ENCODE measurements around the gene PRAC1.

The PRAC1 gene

GRCh38 chr17:48692049-48692448 lies 30.3 kb downstream of the PRAC1 start:
- DNase-seq: no peak

- no peak for DNase-seq
Measured at GRCh38 chr17:48690655-48691054, 31.7 kb downstream of the PRAC1 start.

DNA sequence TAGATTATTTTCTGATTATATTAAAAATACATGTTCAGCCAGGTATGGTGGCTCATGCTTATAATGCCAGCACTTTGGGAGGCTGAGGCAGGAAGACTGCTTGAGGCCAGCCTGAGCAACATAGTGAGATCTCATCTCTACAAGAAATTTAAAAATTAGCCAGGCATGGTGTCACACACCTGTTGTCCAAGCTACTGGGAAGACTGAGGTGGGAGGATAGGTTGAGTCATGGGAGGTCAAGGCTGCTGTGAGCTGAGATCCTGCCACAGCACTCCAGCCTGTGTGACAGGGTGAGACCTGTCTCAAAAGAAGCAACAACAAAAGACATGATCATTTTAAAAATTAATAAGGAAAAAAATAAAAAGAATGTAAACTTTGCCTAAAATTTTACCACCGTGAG lies 40.7 kb downstream of the PRAC1 start:
- no peak for DNase-seq

GRCh38 chr17:48679385-48680096 lies 42.8 kb downstream of the PRAC1 start:
- no peak for DNase-seq

GRCh38 chr17:48678141-48678971 lies 44.0 kb downstream of the PRAC1 start:
- peak; percentile 52 for DNase-seq

DNA sequence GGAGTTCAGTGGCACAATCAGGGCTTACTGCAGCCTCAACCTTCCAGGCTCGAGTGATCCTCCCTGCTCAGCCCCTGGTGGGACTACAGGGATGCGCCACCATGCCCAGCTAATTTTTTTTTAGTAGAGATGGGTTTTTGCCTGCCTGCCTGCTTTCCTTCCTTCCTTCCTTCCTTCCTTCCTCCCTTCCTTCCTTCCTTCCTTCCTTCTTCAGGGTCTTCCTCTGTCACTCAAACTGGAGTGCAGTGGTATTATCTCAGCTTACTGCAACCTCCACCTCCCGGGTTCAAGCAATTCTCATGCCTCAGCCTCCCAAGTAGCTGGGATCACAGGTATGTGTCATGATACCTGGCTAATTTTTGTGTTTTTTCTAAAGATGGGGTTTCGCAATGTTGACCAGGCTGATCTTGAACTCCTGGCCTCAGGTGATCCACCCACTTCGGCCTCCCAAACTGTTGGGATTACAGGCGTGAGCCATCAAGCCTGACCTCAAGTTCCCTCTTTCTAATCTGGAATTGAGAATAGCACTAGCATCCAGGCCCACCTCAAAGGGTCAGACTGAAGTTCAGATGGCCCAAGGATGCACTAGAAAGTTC lies 45.3 kb downstream of the PRAC1 start:
- DNase-seq: no peak

GRCh38 chr17:48672340-48672739 lies 50.0 kb downstream of the PRAC1 start:
- no peak for DNase-seq

All from left hindlimb (tissue), 1 donor.